ENCODE measurements around the gene PHETA1. TPM values are rescaled to one million over a fixed set of nuclear protein-coding genes. Genes with fewer than 3 reads are reported as not detected.

PHETA1 gene
- total and polyA plus RNA-seq, 2 experiments from 2014 or later = 5.3 to 12.9 TPM

DNA sequence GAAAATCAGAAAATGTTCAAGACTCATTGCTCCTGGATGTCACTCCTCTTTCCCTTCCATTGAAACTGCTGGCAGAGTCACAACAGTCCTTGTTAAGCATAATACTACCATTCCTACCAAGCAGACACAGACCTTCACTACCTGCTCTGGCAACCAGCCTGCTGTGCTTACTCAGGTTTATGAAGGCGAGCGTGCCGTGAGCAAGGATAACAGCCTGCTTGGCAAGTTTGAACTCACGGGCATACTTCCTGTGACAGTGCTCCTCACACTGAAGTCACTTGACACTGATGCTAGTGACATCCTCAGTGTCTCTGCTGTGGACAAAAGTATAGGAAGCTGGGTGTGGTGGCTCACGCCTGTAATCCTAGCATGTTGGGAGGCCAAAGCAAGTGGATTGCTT lies 15.7 kb upstream of the PHETA1 start:
- Histone ChIP-seq H3K27me3 (ENCODE audit: insufficient read depth) (no peaks in the 10 kb centered on the region), H4K20me1 (replicated peaks; ENCODE audit: insufficient read depth) (no peaks in the 10 kb centered on the region), H2AFZ (no peak overlapping the region), H3K4me2 (no peak overlapping the region), H3K36me3 (ENCODE audit: insufficient read depth) (no peaks in the 10 kb centered on the region), H3K9me2 (ENCODE audit: insufficient read depth) (0 out of 2 replicates have a peak, but pooled peaks cover 3% of the 10 kb centered on the region), H3K79me2 (replicated peaks; ENCODE audit: insufficient read depth) (no peaks in the 10 kb centered on the region), H3F3A (replicated peaks; ENCODE audit: low read depth) (no peaks in the 10 kb centered on the region), H3K27ac (ENCODE audit: low read depth) (no peak overlapping the region), H3K4me1 (ENCODE audit: insufficient read depth) (no peaks in the 10 kb centered on the region), H3K4me3 (no peak overlapping the region)
- H3K27me3 Mint-ChIP-seq (ENCODE audit: insufficient read depth, low read depth, poor library complexity) = peaks cover 3% of the 10 kb centered on the region
- H3K36me3 Mint-ChIP-seq (ENCODE audit: low read depth) = no peaks in the 10 kb centered on the region
- ATAC-seq (no peak), DNase-seq (ENCODE audit: low spot score) (no peak)
- no peak overlapping the region for H3K4me3 Mint-ChIP-seq
- no peaks in the 10 kb centered on the region; the same call in 2 of the 3 replicates for H3K9me3 Mint-ChIP-seq
- H3K4me1 Mint-ChIP-seq = no peaks in the 10 kb centered on the region; the same call in 2 of the 3 replicates
- no peak overlapping the region for H3K27ac Mint-ChIP-seq
- TF ChIP-seq STAT1 (IDR thresholded peaks at IDR 0.05; ENCODE audit: unreplicated experiment) (no peak), CREB1 (CRISPR knock-in tag; IDR thresholded peaks at IDR 0.05; ENCODE audit: low read depth) (no peak), JUNB (IDR thresholded peaks at IDR 0.05; ENCODE audit: unreplicated experiment) (no peak), ZNF462 (CRISPR knock-in tag; IDR thresholded peaks at IDR 0.05) (no peak), ZNF114 (CRISPR knock-in tag; IDR thresholded peaks at IDR 0.05) (no peak), POLR2AphosphoS5 (IDR thresholded peaks at IDR 0.05; ENCODE audit: low read depth) (no peak), EZH2phosphoT487 (IDR thresholded peaks at IDR 0.05; ENCODE audit: unreplicated experiment) (no peak), EZH2 (IDR thresholded peaks at IDR 0.05; ENCODE audit: low read depth, unreplicated experiment) (no peak), ZNF331 (CRISPR knock-in tag; IDR thresholded peaks at IDR 0.05; ENCODE audit: low read depth) (no peak), NANOG (IDR thresholded peaks at IDR 0.05; ENCODE audit: borderline replicate concordance) (no peak)
- TF ChIP-seq, protein P1, sequence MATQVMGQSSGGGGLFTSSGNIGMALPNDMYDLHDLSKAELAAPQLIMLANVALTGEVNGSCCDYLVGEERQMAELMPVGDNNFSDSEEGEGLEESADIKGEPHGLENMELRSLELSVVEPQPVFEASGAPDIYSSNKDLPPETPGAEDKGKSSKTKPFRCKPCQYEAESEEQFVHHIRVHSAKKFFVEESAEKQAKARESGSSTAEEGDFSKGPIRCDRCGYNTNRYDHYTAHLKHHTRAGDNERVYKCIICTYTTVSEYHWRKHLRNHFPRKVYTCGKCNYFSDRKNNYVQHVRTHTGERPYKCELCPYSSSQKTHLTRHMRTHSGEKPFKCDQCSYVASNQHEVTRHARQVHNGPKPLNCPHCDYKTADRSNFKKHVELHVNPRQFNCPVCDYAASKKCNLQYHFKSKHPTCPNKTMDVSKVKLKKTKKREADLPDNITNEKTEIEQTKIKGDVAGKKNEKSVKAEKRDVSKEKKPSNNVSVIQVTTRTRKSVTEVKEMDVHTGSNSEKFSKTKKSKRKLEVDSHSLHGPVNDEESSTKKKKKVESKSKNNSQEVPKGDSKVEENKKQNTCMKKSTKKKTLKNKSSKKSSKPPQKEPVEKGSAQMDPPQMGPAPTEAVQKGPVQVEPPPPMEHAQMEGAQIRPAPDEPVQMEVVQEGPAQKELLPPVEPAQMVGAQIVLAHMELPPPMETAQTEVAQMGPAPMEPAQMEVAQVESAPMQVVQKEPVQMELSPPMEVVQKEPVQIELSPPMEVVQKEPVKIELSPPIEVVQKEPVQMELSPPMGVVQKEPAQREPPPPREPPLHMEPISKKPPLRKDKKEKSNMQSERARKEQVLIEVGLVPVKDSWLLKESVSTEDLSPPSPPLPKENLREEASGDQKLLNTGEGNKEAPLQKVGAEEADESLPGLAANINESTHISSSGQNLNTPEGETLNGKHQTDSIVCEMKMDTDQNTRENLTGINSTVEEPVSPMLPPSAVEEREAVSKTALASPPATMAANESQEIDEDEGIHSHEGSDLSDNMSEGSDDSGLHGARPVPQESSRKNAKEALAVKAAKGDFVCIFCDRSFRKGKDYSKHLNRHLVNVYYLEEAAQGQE (IDR thresholded peaks at IDR 0.05; ENCODE audit: unreplicated experiment) = no peak
- TF ChIP-seq, protein P2, sequence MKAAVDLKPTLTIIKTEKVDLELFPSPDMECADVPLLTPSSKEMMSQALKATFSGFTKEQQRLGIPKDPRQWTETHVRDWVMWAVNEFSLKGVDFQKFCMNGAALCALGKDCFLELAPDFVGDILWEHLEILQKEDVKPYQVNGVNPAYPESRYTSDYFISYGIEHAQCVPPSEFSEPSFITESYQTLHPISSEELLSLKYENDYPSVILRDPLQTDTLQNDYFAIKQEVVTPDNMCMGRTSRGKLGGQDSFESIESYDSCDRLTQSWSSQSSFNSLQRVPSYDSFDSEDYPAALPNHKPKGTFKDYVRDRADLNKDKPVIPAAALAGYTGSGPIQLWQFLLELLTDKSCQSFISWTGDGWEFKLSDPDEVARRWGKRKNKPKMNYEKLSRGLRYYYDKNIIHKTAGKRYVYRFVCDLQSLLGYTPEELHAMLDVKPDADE (IDR thresholded peaks at IDR 0.05) = no peak
- TF ChIP-seq, protein P3, sequence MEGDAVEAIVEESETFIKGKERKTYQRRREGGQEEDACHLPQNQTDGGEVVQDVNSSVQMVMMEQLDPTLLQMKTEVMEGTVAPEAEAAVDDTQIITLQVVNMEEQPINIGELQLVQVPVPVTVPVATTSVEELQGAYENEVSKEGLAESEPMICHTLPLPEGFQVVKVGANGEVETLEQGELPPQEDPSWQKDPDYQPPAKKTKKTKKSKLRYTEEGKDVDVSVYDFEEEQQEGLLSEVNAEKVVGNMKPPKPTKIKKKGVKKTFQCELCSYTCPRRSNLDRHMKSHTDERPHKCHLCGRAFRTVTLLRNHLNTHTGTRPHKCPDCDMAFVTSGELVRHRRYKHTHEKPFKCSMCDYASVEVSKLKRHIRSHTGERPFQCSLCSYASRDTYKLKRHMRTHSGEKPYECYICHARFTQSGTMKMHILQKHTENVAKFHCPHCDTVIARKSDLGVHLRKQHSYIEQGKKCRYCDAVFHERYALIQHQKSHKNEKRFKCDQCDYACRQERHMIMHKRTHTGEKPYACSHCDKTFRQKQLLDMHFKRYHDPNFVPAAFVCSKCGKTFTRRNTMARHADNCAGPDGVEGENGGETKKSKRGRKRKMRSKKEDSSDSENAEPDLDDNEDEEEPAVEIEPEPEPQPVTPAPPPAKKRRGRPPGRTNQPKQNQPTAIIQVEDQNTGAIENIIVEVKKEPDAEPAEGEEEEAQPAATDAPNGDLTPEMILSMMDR (conservative IDR thresholded peaks at IDR 0.05; ENCODE audit: low read depth in 2 of 2) = no peak

Data from GM23338 (cell line).